MM.1S (cell line): ENCODE data around the gene MKKS.

Source experiments
- DNase-seq: peaks from one replicate; pipeline ENCODE4 v3.0.0-alpha.2; 2015
- H2AFZ ChIP-seq: fragments of 300-600 bp; sonication (generic); 2 replicates; pipeline ENCODE4 v1.6.0; 2016; ENCODE audit warnings: antibody characterized with exemption, low read length
- H3F3A ChIP-seq: fragments of 300-600 bp; sonication (generic); 2 replicates; pipeline ENCODE4 v1.6.1; 2016; ENCODE audit warnings: mild to moderate bottlenecking, antibody characterized with exemption, low read length, moderate library complexity, mixed read lengths; ENCODE audit not compliant: insufficient read depth
- H3K27ac ChIP-seq: fragments of 300-600 bp; sonication (generic); 2 replicates; pipeline ENCODE4 v1.5.1; 2016; ENCODE audit warnings: mild to moderate bottlenecking, low read length
- H3K27me3 ChIP-seq: fragments of 300-600 bp; sonication (generic); replicated peaks from 2 replicates; pipeline ENCODE4 v1.6.0; 2016; ENCODE audit warnings: low read length; ENCODE audit not compliant: insufficient read depth
- H3K36me3 ChIP-seq: fragments of 300-600 bp; sonication (generic); replicated peaks from 2 replicates; pipeline ENCODE4 v1.6.1; 2016; ENCODE audit warnings: mild to moderate bottlenecking, low read length, mixed read lengths; ENCODE audit not compliant: insufficient read depth
- H3K4me1 ChIP-seq: fragments of 300-600 bp; sonication (generic); 2 replicates; pipeline ENCODE4 v1.6.1; 2016; ENCODE audit warnings: low read length, mixed read lengths
- H3K4me2 ChIP-seq: fragments of 300-600 bp; sonication (generic); 2 replicates; pipeline ENCODE4 v1.6.0; 2016; ENCODE audit warnings: low read depth, low read length
- H3K4me3 ChIP-seq: fragments of 300-600 bp; sonication (generic); 2 replicates; pipeline ENCODE4 v1.5.1; 2016; ENCODE audit warnings: low read length, mixed read lengths
- H3K79me2 ChIP-seq: fragments of 300-600 bp; sonication (generic); 2 replicates; pipeline ENCODE4 v1.6.1; 2016; ENCODE audit warnings: mixed run types, low read length, mixed read lengths
- H3K9ac ChIP-seq: fragments of 300-600 bp; sonication (generic); 2 replicates; pipeline ENCODE4 v1.6.1; 2016; ENCODE audit warnings: low read length, mixed read lengths
- H3K9me2 ChIP-seq: fragments of 300-600 bp; sonication (generic); replicated peaks from 2 replicates; pipeline ENCODE4 v1.6.1; 2016; ENCODE audit warnings: mild to moderate bottlenecking, low read length, mixed read lengths; ENCODE audit not compliant: insufficient read depth
- H3K9me3 ChIP-seq: fragments of 300-600 bp; sonication (generic); replicated peaks from 2 replicates; pipeline ENCODE4 v1.6.1; 2016; ENCODE audit warnings: mild to moderate bottlenecking, low read length, mixed read lengths; ENCODE audit not compliant: insufficient read depth
- H4K20me1 ChIP-seq: fragments of 300-600 bp; sonication (generic); 2 replicates; pipeline ENCODE4 v1.6.1; 2016; ENCODE audit warnings: mild to moderate bottlenecking, low read length, moderate library complexity, mixed read lengths; ENCODE audit not compliant: insufficient read depth
- EZH2 ChIP-seq: fragments of 300-600 bp; sonication (generic); optimal IDR thresholded peaks from 2 replicates; pipeline ENCODE3; 2017; ENCODE audit warnings: low read depth, mild to moderate bottlenecking, antibody characterized with exemption, low read length, mixed read lengths
- EZH2phosphoT487 ChIP-seq: fragments of 300-600 bp; sonication (generic); IDR thresholded peaks from 2 replicates; pipeline ENCODE4 v1.6.1; 2018; ENCODE audit warnings: antibody characterized with exemption, low read length
- TF ChIP-seq, protein P1 (sequence below): fragments of 300-600 bp; sonication (generic); IDR thresholded peaks from 2 replicates; pipeline ENCODE4 v1.5.1; 2016; ENCODE audit warnings: antibody characterized with exemption, low read length, mixed read lengths

The MKKS gene

DNA sequence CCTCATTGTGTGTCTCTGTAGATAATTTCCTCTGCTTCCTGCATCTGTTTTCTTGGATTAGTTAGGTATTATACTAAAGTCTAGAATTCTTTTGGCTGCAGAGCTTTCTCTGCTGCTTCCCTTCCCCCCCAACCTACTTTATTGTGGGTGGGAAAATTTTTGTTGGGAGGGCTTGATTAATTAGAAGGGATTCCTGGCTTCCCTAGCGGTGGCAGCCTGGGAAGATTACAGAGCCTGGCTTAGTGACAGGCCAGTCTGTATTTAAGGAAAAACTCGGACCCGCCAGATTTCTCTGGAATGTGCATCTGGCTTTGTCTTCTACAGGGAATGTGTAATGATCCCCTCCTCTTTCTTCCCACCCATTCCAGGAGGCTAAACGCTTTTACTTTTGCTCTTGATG lies 32.3 kb upstream of the MKKS start:
- Histone ChIP-seq H3K4me3 (no peak overlapping the region), H3K79me2 (no peaks in the 10 kb centered on the region), H2AFZ (no peak overlapping the region), H3K9me2 (no peaks in the 10 kb centered on the region), H3F3A (no peaks in the 10 kb centered on the region), H3K9me3 (no peaks in the 10 kb centered on the region), H4K20me1 (no peaks in the 10 kb centered on the region), H3K27ac (no peak overlapping the region), H3K27me3 (no peaks in the 10 kb centered on the region), H3K4me1 (peaks cover 6% of the 10 kb centered on the region; the same call in 1 of the 2 replicates), H3K9ac (no peak overlapping the region), H3K36me3 (no peaks in the 10 kb centered on the region), H3K4me2 (no peak overlapping the region)
- DNase-seq: no peak
- no peak for TF ChIP-seq EZH2
- TF ChIP-seq, protein P1, sequence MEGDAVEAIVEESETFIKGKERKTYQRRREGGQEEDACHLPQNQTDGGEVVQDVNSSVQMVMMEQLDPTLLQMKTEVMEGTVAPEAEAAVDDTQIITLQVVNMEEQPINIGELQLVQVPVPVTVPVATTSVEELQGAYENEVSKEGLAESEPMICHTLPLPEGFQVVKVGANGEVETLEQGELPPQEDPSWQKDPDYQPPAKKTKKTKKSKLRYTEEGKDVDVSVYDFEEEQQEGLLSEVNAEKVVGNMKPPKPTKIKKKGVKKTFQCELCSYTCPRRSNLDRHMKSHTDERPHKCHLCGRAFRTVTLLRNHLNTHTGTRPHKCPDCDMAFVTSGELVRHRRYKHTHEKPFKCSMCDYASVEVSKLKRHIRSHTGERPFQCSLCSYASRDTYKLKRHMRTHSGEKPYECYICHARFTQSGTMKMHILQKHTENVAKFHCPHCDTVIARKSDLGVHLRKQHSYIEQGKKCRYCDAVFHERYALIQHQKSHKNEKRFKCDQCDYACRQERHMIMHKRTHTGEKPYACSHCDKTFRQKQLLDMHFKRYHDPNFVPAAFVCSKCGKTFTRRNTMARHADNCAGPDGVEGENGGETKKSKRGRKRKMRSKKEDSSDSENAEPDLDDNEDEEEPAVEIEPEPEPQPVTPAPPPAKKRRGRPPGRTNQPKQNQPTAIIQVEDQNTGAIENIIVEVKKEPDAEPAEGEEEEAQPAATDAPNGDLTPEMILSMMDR: no peak
- TF ChIP-seq EZH2phosphoT487: no peak

DNA sequence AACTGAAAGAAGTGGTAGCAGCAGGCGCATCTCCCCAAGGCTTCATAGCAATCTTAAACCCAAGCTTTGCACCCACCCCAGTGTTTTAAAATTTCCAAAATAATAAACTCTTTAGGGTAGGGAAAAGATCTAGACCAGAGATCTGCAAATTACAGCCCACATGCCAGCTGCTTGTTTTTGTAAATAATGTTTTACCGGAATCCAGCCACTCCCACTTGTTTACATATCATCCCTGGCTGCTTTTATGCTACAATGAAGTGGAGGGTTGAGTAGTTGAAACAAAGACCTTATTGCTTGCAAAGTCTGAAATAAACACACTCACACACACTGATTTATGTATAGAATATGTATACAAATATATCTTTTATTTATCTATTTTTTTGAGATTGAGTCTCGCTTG lies 31.1 kb upstream of the MKKS start:
- Histone ChIP-seq H3K27ac (no peak overlapping the region), H3K27me3 (no peaks in the 10 kb centered on the region), H3F3A (no peaks in the 10 kb centered on the region), H3K9ac (no peak overlapping the region), H3K79me2 (no peaks in the 10 kb centered on the region), H3K9me2 (no peaks in the 10 kb centered on the region), H3K9me3 (no peaks in the 10 kb centered on the region), H2AFZ (no peak overlapping the region), H3K4me1 (peaks cover 6% of the 10 kb centered on the region; the same call in 1 of the 2 replicates), H3K36me3 (no peaks in the 10 kb centered on the region), H4K20me1 (no peaks in the 10 kb centered on the region), H3K4me2 (no peak overlapping the region), H3K4me3 (no peak overlapping the region)
- TF ChIP-seq EZH2: no peak
- no peak for TF ChIP-seq EZH2phosphoT487
- TF ChIP-seq, protein P1: no peak
- DNase-seq: no peak

DNA sequence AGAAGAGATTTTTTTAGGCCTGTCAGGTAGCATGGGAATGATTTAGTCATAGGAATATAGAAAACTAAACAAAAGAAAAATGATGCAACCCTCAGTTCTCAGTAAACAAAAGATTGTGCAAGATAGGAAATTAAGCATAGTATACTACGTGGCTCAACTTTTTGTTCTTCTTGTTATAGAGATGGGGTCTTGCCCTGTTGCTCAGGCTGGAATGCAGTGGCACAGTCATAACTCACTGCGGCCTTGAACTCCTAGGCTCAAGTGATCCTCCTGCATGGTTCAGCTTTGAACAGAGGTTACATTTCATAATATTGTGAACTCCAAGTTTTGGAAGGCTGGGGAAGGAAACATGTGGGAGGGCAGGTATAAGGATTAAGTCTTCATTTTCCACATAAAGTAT lies 29.6 kb upstream of the MKKS start:
- Histone ChIP-seq H3K4me1 (peaks cover 6% of the 10 kb centered on the region; the same call in 1 of the 2 replicates), H3K27me3 (no peaks in the 10 kb centered on the region), H3F3A (no peaks in the 10 kb centered on the region), H3K36me3 (no peaks in the 10 kb centered on the region), H4K20me1 (no peaks in the 10 kb centered on the region), H3K79me2 (no peaks in the 10 kb centered on the region), H2AFZ (no peak overlapping the region), H3K4me3 (no peak overlapping the region), H3K27ac (no peak overlapping the region), H3K9me3 (no peaks in the 10 kb centered on the region), H3K9ac (no peak overlapping the region), H3K9me2 (no peaks in the 10 kb centered on the region), H3K4me2 (no peak overlapping the region)
- TF ChIP-seq EZH2 (no peak), EZH2phosphoT487 (no peak)
- TF ChIP-seq, protein P1: no peak
- DNase-seq: no peak
